HepG2 (cell line): Measurements from ENCODE around the gene SHLD1. TPM values are rescaled to one million over a fixed set of nuclear protein-coding genes. Genes with fewer than 3 reads are reported as not detected.

Source experiments
- FOXK1 ChIP-seq: sonication (generic); formaldehyde crosslinking; IDR thresholded peaks from 2 replicates; pipeline ENCODE4 v1.4.0; 2020; ENCODE audit warnings: low read depth, missing genetic modification reagents, borderline replicate concordance
- GPN1 ChIP-seq: sonication (generic); formaldehyde crosslinking; IDR thresholded peaks from 2 replicates; pipeline ENCODE4 v1.5.1; 2020; ENCODE audit warnings: missing genetic modification reagents, borderline replicate concordance
- HNRNPL ChIP-seq: fragments of 200-400 bp; formaldehyde crosslinking; IDR thresholded peaks from 2 replicates; pipeline ENCODE4 v1.6.1; 2017; ENCODE audit warnings: mild to moderate bottlenecking, low read depth, low read length
- KDM1A ChIP-seq: IDR thresholded peaks from 2 replicates; pipeline ENCODE4 v1.6.1; 2016; ENCODE audit warnings: missing compliant biosample characterization
- TSC22D2 ChIP-seq: sonication (generic); formaldehyde crosslinking; IDR thresholded peaks from 2 replicates; pipeline ENCODE4 v1.5.1; 2020; ENCODE audit warnings: missing genetic modification reagents, mild to moderate bottlenecking, borderline replicate concordance
- polyA plus RNA-seq, 8 experiments: library from polyadenylated mRNA; depleted of rRNA in 3 of 8; stranded (reverse) in 7 of 8; unstranded in 1 of 8; fragments of >200 nt; fragmentation: Illumina TruSeq in 4 of 8; extraction: Trizol in 4 of 8; gene quantifications; 2 replicates each; pipeline versions ENCODE4 v1.2.1 to v1.2.3, GENCODE V29; 2011 to 2016; ENCODE audit warnings: low read depth in 4 of 8, missing spikeins in 1 of 8, mixed read lengths in 1 of 8; ENCODE audit not compliant: insufficient read depth in 1 of 8
- total RNA-seq, 5 experiments: library from RNA; depleted of rRNA; stranded (reverse); fragments of >200 nt; fragmentation: Illumina TruSeq; extraction: Trizol; gene quantifications; 2 replicates each; pipeline ENCODE4 v1.2.3, GENCODE V29; 2016; ENCODE audit warnings: low read depth in 1 of 5
- TF ChIP-seq, protein P1 (sequence below): sonication (generic); formaldehyde crosslinking; IDR thresholded peaks from 2 replicates; pipeline ENCODE4 v1.4.0; 2020; ENCODE audit warnings: mild to moderate bottlenecking, low read depth, missing genetic modification reagents
- TF ChIP-seq, protein P2 (sequence below): sonication (generic); formaldehyde crosslinking; IDR thresholded peaks from 2 replicates; pipeline ENCODE4 v1.5.0; 2020; ENCODE audit warnings: mild to moderate bottlenecking, missing genetic modification reagents
- TF ChIP-seq, protein P3 (sequence below), 2 experiments: fragments of 450-650 bp in 1 of 2; sonication (generic) in 1 of 2; formaldehyde crosslinking in 1 of 2; IDR thresholded peaks; 2 replicates each; pipeline versions ENCODE4 v1.6.1 to v1.8.0; 2016 to 2022; ENCODE audit warnings: antibody characterized with exemption in 1 of 2, mild to moderate bottlenecking in 1 of 2, missing genetic modification reagents in 1 of 2
- TF ChIP-seq, protein P4 (sequence below): sonication (generic); formaldehyde crosslinking; IDR thresholded peaks from 2 replicates; pipeline ENCODE4 v1.5.0; 2020; ENCODE audit warnings: mild to moderate bottlenecking, missing genetic modification reagents

SHLD1 gene
- total and polyA plus RNA-seq, 2 of the 13 experiments (the other 11 are each of a cell fraction or from before 2014, with no cell fraction given) = 8.9 to 10.0 TPM

DNA sequence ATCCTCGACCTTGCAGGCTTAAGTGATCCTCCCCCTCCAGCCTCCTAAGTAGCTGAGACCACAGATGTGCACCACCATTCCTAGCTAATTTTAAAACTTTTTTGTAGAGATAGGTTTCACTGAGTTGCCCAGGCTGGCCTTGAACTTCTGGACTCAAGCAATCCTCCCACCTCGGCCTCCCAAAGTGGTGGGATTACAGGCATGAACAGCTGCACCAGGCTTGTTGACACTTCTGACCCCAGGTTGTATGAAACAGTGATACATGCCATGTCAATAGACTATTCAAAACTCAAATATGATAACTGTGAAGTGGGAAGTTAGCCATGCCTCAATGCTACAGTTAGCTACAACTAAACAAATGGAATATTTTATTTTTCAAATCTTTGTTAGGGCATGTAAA is 20.1 kb upstream of the SHLD1 start (continued):
- TF ChIP-seq, protein P1, sequence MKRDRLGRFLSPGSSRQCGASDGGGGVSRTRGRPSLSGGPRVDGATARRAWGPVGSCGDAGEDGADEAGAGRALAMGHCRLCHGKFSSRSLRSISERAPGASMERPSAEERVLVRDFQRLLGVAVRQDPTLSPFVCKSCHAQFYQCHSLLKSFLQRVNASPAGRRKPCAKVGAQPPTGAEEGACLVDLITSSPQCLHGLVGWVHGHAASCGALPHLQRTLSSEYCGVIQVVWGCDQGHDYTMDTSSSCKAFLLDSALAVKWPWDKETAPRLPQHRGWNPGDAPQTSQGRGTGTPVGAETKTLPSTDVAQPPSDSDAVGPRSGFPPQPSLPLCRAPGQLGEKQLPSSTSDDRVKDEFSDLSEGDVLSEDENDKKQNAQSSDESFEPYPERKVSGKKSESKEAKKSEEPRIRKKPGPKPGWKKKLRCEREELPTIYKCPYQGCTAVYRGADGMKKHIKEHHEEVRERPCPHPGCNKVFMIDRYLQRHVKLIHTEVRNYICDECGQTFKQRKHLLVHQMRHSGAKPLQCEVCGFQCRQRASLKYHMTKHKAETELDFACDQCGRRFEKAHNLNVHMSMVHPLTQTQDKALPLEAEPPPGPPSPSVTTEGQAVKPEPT (CRISPR knock-in tag) = no peak
- TF ChIP-seq, protein P2, sequence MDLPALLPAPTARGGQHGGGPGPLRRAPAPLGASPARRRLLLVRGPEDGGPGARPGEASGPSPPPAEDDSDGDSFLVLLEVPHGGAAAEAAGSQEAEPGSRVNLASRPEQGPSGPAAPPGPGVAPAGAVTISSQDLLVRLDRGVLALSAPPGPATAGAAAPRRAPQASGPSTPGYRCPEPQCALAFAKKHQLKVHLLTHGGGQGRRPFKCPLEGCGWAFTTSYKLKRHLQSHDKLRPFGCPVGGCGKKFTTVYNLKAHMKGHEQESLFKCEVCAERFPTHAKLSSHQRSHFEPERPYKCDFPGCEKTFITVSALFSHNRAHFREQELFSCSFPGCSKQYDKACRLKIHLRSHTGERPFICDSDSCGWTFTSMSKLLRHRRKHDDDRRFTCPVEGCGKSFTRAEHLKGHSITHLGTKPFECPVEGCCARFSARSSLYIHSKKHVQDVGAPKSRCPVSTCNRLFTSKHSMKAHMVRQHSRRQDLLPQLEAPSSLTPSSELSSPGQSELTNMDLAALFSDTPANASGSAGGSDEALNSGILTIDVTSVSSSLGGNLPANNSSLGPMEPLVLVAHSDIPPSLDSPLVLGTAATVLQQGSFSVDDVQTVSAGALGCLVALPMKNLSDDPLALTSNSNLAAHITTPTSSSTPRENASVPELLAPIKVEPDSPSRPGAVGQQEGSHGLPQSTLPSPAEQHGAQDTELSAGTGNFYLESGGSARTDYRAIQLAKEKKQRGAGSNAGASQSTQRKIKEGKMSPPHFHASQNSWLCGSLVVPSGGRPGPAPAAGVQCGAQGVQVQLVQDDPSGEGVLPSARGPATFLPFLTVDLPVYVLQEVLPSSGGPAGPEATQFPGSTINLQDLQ (CRISPR knock-in tag) = no peak
- TF ChIP-seq HNRNPL = no peak
- TF ChIP-seq, protein P3, sequence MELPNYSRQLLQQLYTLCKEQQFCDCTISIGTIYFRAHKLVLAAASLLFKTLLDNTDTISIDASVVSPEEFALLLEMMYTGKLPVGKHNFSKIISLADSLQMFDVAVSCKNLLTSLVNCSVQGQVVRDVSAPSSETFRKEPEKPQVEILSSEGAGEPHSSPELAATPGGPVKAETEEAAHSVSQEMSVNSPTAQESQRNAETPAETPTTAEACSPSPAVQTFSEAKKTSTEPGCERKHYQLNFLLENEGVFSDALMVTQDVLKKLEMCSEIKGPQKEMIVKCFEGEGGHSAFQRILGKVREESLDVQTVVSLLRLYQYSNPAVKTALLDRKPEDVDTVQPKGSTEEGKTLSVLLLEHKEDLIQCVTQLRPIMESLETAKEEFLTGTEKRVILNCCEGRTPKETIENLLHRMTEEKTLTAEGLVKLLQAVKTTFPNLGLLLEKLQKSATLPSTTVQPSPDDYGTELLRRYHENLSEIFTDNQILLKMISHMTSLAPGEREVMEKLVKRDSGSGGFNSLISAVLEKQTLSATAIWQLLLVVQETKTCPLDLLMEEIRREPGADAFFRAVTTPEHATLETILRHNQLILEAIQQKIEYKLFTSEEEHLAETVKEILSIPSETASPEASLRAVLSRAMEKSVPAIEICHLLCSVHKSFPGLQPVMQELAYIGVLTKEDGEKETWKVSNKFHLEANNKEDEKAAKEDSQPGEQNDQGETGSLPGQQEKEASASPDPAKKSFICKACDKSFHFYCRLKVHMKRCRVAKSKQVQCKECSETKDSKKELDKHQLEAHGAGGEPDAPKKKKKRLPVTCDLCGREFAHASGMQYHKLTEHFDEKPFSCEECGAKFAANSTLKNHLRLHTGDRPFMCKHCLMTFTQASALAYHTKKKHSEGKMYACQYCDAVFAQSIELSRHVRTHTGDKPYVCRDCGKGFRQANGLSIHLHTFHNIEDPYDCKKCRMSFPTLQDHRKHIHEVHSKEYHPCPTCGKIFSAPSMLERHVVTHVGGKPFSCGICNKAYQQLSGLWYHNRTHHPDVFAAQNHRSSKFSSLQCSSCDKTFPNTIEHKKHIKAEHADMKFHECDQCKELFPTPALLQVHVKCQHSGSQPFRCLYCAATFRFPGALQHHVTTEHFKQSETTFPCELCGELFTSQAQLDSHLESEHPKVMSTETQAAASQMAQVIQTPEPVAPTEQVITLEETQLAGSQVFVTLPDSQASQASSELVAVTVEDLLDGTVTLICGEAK (IDR thresholded peaks at IDR 0.05) = no peak
- TF ChIP-seq, protein P3 (CRISPR knock-in tag; IDR thresholded peaks at IDR 0.05) = no peak
- TF ChIP-seq, protein P4, sequence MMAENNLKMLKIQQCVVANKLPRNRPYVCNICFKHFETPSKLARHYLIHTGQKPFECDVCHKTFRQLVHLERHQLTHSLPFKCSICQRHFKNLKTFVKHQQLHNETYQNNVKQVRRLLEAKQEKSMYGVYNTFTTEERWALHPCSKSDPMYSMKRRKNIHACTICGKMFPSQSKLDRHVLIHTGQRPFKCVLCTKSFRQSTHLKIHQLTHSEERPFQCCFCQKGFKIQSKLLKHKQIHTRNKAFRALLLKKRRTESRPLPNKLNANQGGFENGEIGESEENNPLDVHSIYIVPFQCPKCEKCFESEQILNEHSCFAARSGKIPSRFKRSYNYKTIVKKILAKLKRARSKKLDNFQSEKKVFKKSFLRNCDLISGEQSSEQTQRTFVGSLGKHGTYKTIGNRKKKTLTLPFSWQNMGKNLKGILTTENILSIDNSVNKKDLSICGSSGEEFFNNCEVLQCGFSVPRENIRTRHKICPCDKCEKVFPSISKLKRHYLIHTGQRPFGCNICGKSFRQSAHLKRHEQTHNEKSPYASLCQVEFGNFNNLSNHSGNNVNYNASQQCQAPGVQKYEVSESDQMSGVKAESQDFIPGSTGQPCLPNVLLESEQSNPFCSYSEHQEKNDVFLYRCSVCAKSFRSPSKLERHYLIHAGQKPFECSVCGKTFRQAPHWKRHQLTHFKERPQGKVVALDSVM (CRISPR knock-in tag) = peak; percentile 96
- no peak for TF ChIP-seq GPN1 (CRISPR knock-in tag)
- TF ChIP-seq TSC22D2 (CRISPR knock-in tag) = no peak
- peak; percentile 63; the same call in 1 of the 2 replicates for TF ChIP-seq KDM1A (CRISPR knock-in tag)
- no peak for TF ChIP-seq FOXK1 (CRISPR knock-in tag)
